CD4-positive, alpha-beta memory T cell (primary cell): ENCODE data around the gene SKA2. TPM values are rescaled to one million over a fixed set of nuclear protein-coding genes. Genes with fewer than 3 reads are reported as not detected.
"Not testable (repeated sequence)": the region's sequence is repeated elsewhere in the genome, so short reads cannot be mapped to it uniquely, and the experiment has no call there.

Experiments
- CTCF ChIA-PET: fragments of 350-600 bp; sonication (Branson Sonifier 250); formaldehyde crosslinking; loops from one replicate; lab custom pipeline; 2021; ENCODE audit warnings: inconsistent platforms; ENCODE audit not compliant: partially characterized antibody; lab: Charles Lee
- POLR2A ChIA-PET: fragments of 350-600 bp; sonication (Branson Sonifier 250); formaldehyde crosslinking; loops from one replicate; lab custom pipeline; 2021; ENCODE audit not compliant: partially characterized antibody; lab: Charles Lee
- DNase-seq, 5 donors: peaks; one replicate each; pipeline versions ENCODE4 v3.0.0 to v3.0.0-alpha.2; 2020 to 2022; ENCODE audit warnings: mixed read lengths in 1 of 5
- H3K27ac ChIP-seq: one replicate; pipeline ENCODE4 v1.7.0; 2013; ENCODE audit warnings: low read depth, low read length
- H3K27me3 ChIP-seq: 2 replicates; pipeline ENCODE4 v1.7.0; 2013; ENCODE audit warnings: mild to moderate bottlenecking, low read length, moderate library complexity; ENCODE audit not compliant: insufficient read depth
- H3K36me3 ChIP-seq: 2 replicates; pipeline ENCODE4 v1.7.0; 2013; ENCODE audit warnings: mild to moderate bottlenecking, low read length, moderate library complexity; ENCODE audit not compliant: insufficient read depth
- H3K4me1 ChIP-seq: 2 replicates; pipeline ENCODE4 v1.7.0; 2013; ENCODE audit warnings: mild to moderate bottlenecking, low read length, moderate library complexity; ENCODE audit not compliant: insufficient read depth
- H3K4me3 ChIP-seq, 2 donors: one replicate each; pipeline ENCODE4 v1.7.0; 2013; ENCODE audit warnings: low read length in 2 of 2, mild to moderate bottlenecking in 1 of 2
- H3K9me3 ChIP-seq, 2 donors: one replicate each; pipeline ENCODE4 v1.7.0; 2013; ENCODE audit warnings: low read length in 2 of 2, control low read depth in 1 of 2; ENCODE audit not compliant: control insufficient read depth in 1 of 2
- H3K27ac Mint-ChIP-seq, 7 donors: one replicate each; pipeline ENCODE4 v1.8.0; 2020 to 2021; ENCODE audit warnings: mixed read lengths in 7 of 7, mild to moderate bottlenecking in 6 of 7, inconsistent platforms in 3 of 7, moderate library complexity in 3 of 7
- H3K27me3 Mint-ChIP-seq, 2 donors: one replicate each; pipeline ENCODE4 v1.8.0; 2020 to 2021; ENCODE audit warnings: mixed read lengths in 2 of 2
- H3K36me3 Mint-ChIP-seq, 2 donors: one replicate each; pipeline ENCODE4 v1.8.0; 2020 to 2021; ENCODE audit warnings: mixed read lengths in 2 of 2, inconsistent platforms in 1 of 2, mild to moderate bottlenecking in 1 of 2
- H3K4me1 Mint-ChIP-seq, 4 donors: one replicate each; pipeline ENCODE4 v1.8.0; 2020 to 2021; ENCODE audit warnings: mixed read lengths in 4 of 4, mild to moderate bottlenecking in 1 of 4
- H3K4me3 Mint-ChIP-seq, 8 donors: one replicate each; pipeline ENCODE4 v1.8.0; 2020 to 2021; ENCODE audit warnings: mixed read lengths in 8 of 8, mild to moderate bottlenecking in 7 of 8, moderate library complexity in 6 of 8, inconsistent platforms in 3 of 8
- H3K9me3 Mint-ChIP-seq, 8 donors: one replicate each; pipeline ENCODE4 v1.8.0; 2020 to 2021; ENCODE audit warnings: mixed read lengths in 8 of 8, mild to moderate bottlenecking in 5 of 8, inconsistent platforms in 3 of 8, moderate library complexity in 1 of 8
- intact Hi-C: fragments of 100-400 bp; cut with micrococcal nuclease; formaldehyde crosslinking; loops from one replicate; pipeline ENCODE4 v1.15.1; 2023
- polyA plus RNA-seq, 2 donors: library from polyadenylated mRNA; unstranded; fragments of 300-500 nt; fragmentation: Illumina TruSeq; gene quantifications; one replicate each; pipeline ENCODE4 v1.2.3, GENCODE V29; 2021
- total RNA-seq, 2 experiments: library from RNA; stranded (reverse); gene quantifications; one replicate each; pipeline ENCODE4 v1.2.3, GENCODE V29; 2021

SKA2 gene
- total and polyA plus RNA-seq, 4 experiments from 2014 or later: 19.6 to 43.1 (median 29.2) TPM

DNA sequence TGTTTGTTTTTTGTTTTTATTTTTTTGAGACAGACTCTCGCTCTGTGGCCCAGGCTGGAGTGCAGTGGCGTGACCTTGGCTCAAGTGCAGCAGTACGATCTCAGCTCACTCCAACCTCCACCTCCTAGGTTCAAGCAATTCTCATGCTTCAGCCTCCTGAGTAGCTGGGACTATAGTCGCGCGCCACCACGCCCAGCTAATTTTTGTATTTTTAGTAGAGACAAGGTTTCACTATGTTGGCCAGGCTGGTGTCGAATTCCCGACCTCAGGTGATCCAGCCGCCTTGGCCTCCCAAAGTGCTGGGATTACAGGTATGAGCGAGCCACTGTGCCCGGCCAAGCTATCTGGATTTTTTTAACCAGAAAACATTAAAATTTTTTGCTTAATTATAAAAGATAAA lies 64.4 kb downstream of the SKA2 start:
- intact Hi-C loops, DNase-seq, H3K4me1 ChIP-seq, H3K27me3 Mint-ChIP-seq, CTCF ChIA-PET, H3K27me3 ChIP-seq, POLR2A ChIA-PET, H3K27ac ChIP-seq, H3K9me3 Mint-ChIP-seq, H3K4me3 Mint-ChIP-seq, H3K4me3 ChIP-seq, H3K9me3 ChIP-seq: not testable (repeated sequence)
- H3K27ac Mint-ChIP-seq: peak overlapping the region in 1 of 7 donors; percentile 36
- H3K36me3 Mint-ChIP-seq: peaks cover 12 to 29% of the 10 kb centered on the region in 2 donors
- H3K36me3 ChIP-seq: peaks cover 20% of the 10 kb centered on the region
- peaks cover 5 to 10% (median 7%) of the 10 kb centered on the region in 4 donors for H3K4me1 Mint-ChIP-seq

- ChIA-PET CTCF (interaction anchor here (0.8 kb wide), 1 partner anchor 9 kb away, joined by 3 read pairs; no protein-coding TSS in a partner anchor), POLR2A (no interaction called here)
- peaks cover 27% of the 10 kb centered on the region for H3K36me3 ChIP-seq
These were observed 70.8 kb downstream of the SKA2 start for GRCh38 chr17:59084154-59084553.

DNA sequence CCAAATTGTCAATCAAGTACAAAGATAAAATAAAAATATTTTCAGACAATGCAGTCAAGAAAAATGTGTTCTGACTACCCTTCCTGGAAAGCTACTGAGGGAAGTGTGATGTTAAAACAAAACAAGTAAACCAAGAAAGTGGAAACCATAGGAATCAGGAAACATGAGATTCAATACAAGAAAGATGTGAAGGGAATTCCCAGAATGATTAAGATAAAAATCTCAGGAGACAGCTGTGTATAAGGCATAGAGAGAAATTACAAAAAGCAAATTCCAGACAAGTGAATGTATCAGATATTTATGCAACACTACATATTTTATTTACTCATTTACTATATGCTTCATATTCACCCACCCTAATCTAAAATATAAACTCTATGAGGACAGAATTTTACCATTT lies 80.5 kb downstream of the SKA2 start:
- no peak for DNase-seq
- Histone ChIP-seq H3K9me3 (no peaks in the 10 kb centered on the region), H3K4me1 (no peaks in the 10 kb centered on the region), H3K4me3 (no peak overlapping the region), H3K27ac (no peak overlapping the region), H3K27me3 (no peaks in the 10 kb centered on the region), H3K36me3 (peaks cover 34% of the 10 kb centered on the region)
- H3K4me1 Mint-ChIP-seq: no peaks in the 10 kb centered on the region
- no peak overlapping the region for H3K4me3 Mint-ChIP-seq
- POLR2A ChIA-PET: no interaction called here
- peaks cover 43 to 57% of the 10 kb centered on the region in 2 donors for H3K36me3 Mint-ChIP-seq
- H3K9me3 Mint-ChIP-seq: no peaks in the 10 kb centered on the region
- intact Hi-C loops: no loop called here
- H3K27ac Mint-ChIP-seq: no peak overlapping the region
- CTCF ChIA-PET: no interaction called here
- H3K27me3 Mint-ChIP-seq: no peaks in the 10 kb centered on the region

More at GRCh38 chr17:59084154-59084553, 70.8 kb downstream of the SKA2 start:
- peaks cover 0 to 5% (median 2%) of the 10 kb centered on the region in 4 donors for H3K4me1 Mint-ChIP-seq
- H3K27me3 ChIP-seq: no peaks in the 10 kb centered on the region
- H3K27me3 Mint-ChIP-seq: no peaks in the 10 kb centered on the region
- intact Hi-C loops: no loop called here
- no peaks in the 10 kb centered on the region for H3K4me1 ChIP-seq
- no peak overlapping the region for H3K27ac ChIP-seq
- no peak for DNase-seq
- no peak overlapping the region for H3K4me3 ChIP-seq
- no peak overlapping the region for H3K4me3 Mint-ChIP-seq
- H3K27ac Mint-ChIP-seq: no peak overlapping the region
- H3K36me3 Mint-ChIP-seq: peaks cover 30 to 52% of the 10 kb centered on the region in 2 donors
- no peaks in the 10 kb centered on the region for H3K9me3 Mint-ChIP-seq
- no peaks in the 10 kb centered on the region for H3K9me3 ChIP-seq

DNA sequence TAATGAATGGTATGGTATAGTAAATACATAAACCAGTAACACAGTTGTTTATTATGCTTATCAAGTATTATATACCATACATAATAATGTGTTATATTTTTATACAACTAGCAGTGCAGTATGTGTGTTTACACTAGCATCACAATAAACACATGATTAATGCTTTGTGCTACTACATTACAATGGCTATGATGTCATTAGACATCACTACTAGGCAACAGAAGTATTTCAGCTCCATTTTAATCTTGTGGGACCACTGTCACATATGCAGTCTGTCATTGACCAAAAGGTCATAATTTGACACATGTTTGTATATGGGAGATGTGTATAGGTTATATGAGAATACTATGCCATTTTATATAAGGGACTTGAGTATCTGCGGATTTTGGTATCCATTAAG lies 81.0 kb downstream of the SKA2 start:
- H3K27ac Mint-ChIP-seq: peak overlapping the region in 1 of 7 donors; percentile 26

GRCh38 chr17:59069856-59070255 lies 85.1 kb downstream of the SKA2 start:
- H3K27me3 ChIP-seq: no peaks in the 10 kb centered on the region
- no peak overlapping the region for H3K27ac ChIP-seq
- intact Hi-C loops: no loop called here
- no peak overlapping the region for H3K4me3 Mint-ChIP-seq
- H3K36me3 ChIP-seq: peaks cover 18% of the 10 kb centered on the region
- no peak overlapping the region for H3K4me3 ChIP-seq
- ChIA-PET POLR2A (no interaction called here), CTCF (no interaction called here)
- peaks cover 0 to 2% (median under 1%) of the 10 kb centered on the region in 4 donors for H3K4me1 Mint-ChIP-seq
- H3K27ac Mint-ChIP-seq: no peak overlapping the region
- peaks cover 40 to 73% of the 10 kb centered on the region in 2 donors for H3K36me3 Mint-ChIP-seq
- no peaks in the 10 kb centered on the region for H3K9me3 Mint-ChIP-seq
- DNase-seq: no peak
- H3K9me3 ChIP-seq: no peaks in the 10 kb centered on the region
- H3K27me3 Mint-ChIP-seq: no peaks in the 10 kb centered on the region
- H3K4me1 ChIP-seq: no peaks in the 10 kb centered on the region

More for the DNA sequence above, 81.0 kb downstream of the SKA2 start:
- no peak overlapping the region for H3K27ac ChIP-seq
- no peak overlapping the region for H3K4me3 ChIP-seq
- peaks cover 30% of the 10 kb centered on the region for H3K36me3 ChIP-seq
- Mint-ChIP-seq H3K27me3 (no peaks in the 10 kb centered on the region), H3K4me1 (no peaks in the 10 kb centered on the region), H3K4me3 (no peak overlapping the region), H3K9me3 (no peaks in the 10 kb centered on the region), H3K36me3 (peaks cover 43 to 56% of the 10 kb centered on the region in 2 donors)
- no peak for DNase-seq
- no peaks in the 10 kb centered on the region for H3K4me1 ChIP-seq
- CTCF ChIA-PET: no interaction called here
- intact Hi-C loops: no loop called here
- POLR2A ChIA-PET: no interaction called here
- H3K9me3 ChIP-seq: no peaks in the 10 kb centered on the region
- no peaks in the 10 kb centered on the region for H3K27me3 ChIP-seq

DNA sequence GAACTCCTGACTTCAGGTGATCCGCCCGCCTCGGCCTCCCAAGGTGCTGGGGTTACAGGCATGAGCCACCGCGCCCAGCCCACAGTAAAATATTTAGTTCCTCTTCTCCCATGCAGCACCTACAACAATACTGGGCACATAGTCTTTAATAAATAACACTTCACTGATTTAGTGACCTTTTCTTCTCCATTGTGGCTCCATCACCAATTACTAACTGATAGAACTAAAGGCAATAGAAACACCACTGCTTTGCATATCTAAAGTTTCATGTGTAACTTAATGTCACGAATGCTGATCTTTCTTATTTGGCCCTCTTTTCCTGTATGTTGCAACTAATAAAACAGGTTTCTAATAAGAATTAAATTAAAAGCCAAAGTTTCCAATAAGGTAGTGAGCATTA lies 87.2 kb downstream of the SKA2 start:
- H3K36me3 ChIP-seq: peaks cover 18% of the 10 kb centered on the region
- H3K9me3 ChIP-seq: no peaks in the 10 kb centered on the region
- ChIA-PET CTCF (no interaction called here), POLR2A (no interaction called here)
- H3K27ac ChIP-seq: no peak overlapping the region
- Mint-ChIP-seq H3K27me3 (no peaks in the 10 kb centered on the region), H3K4me3 (no peak overlapping the region), H3K36me3 (peaks cover 35 to 65% of the 10 kb centered on the region in 2 donors), H3K27ac (no peak overlapping the region), H3K9me3 (no peaks in the 10 kb centered on the region), H3K4me1 (peaks cover 0 to 2% (median under 1%) of the 10 kb centered on the region in 4 donors)
- no peaks in the 10 kb centered on the region for H3K27me3 ChIP-seq
- H3K4me1 ChIP-seq: no peaks in the 10 kb centered on the region
- intact Hi-C loops: no loop called here
- DNase-seq: no peak
- H3K4me3 ChIP-seq: no peak overlapping the region

DNA sequence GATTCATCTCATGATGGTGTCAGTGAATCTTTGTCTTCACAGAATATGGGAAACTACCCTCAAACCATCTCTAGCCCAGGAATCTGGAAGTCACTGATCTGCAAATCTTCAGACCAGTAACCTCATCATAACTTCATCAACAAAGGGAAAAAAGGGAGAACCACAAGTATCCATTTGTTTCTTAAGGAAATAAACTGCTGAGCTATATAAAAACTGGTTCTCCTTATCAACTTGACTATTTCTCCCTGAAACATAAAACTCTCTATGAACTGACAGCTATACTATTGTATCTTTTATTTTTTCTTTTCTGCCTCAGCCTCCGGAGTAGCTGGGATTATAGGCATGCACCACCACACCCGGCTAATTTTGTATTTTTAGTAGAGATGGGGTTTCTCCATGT lies 87.6 kb downstream of the SKA2 start:
- ChIA-PET CTCF (no interaction called here), POLR2A (no interaction called here)
- DNase-seq: no peak
- Mint-ChIP-seq H3K4me1 (peaks cover 0 to 2% (median under 1%) of the 10 kb centered on the region in 4 donors), H3K36me3 (peaks cover 39 to 68% of the 10 kb centered on the region in 2 donors), H3K27ac (peak overlapping the region in 2 of 7 donors; percentile 13 to 67), H3K4me3 (no peak overlapping the region), H3K27me3 (no peaks in the 10 kb centered on the region), H3K9me3 (no peaks in the 10 kb centered on the region)
- Histone ChIP-seq H3K36me3 (peaks cover 21% of the 10 kb centered on the region), H3K27me3 (no peaks in the 10 kb centered on the region), H3K4me1 (no peaks in the 10 kb centered on the region), H3K4me3 (no peak overlapping the region), H3K27ac (no peak overlapping the region), H3K9me3 (no peaks in the 10 kb centered on the region)
- intact Hi-C loops: no loop called here
